GM21825 (cell line): ENCODE measurements around the gene HADHA.
"Not testable (repeated sequence)": the region's sequence is repeated elsewhere in the genome, so short reads cannot be mapped to it uniquely, and the experiment has no call there.

Source experiments
- ATAC-seq: cut with Tn5 transposase; IDR thresholded peaks from one replicate; pipeline ENCODE4 v1.9.1; 2021; ENCODE audit warnings: mild to moderate bottlenecking, moderate library complexity; ENCODE audit not compliant: unreplicated experiment

The HADHA gene

GRCh38 chr2:26177122-26177521, 67.3 kb downstream of the HADHA start:
- no peak for ATAC-seq

GRCh38 chr2:26176279-26176615, 68.2 kb downstream of the HADHA start:
- no peak for ATAC-seq

- no peak for ATAC-seq
Measured at GRCh38 chr2:26175466-26176278, 68.8 kb downstream of the HADHA start.

GRCh38 chr2:26174691-26175465, 69.6 kb downstream of the HADHA start:
- no peak for ATAC-seq

- ATAC-seq, result no peak
Measured at GRCh38 chr2:26173776-26174482, 70.5 kb downstream of the HADHA start.

- ATAC-seq, result no peak
Measured at GRCh38 chr2:26172871-26173775, 71.3 kb downstream of the HADHA start, which contains the start of gene GAREM2. Gene GAREM2, plus strand, starts transcription at chr2:26173088. Its CDS starts 133 bp downstream, at chr2:26173221.

GRCh38 chr2:26172189-26172870, 72.1 kb downstream of the HADHA start:
- ATAC-seq, result no peak

GRCh38 chr2:26170795-26171194, 73.6 kb downstream of the HADHA start:
- ATAC-seq, result no peak

- ATAC-seq, result no peak
Measured at GRCh38 chr2:26169681-26170414, 74.6 kb downstream of the HADHA start.

- no peak for ATAC-seq
Measured at GRCh38 chr2:26169226-26169625, 75.2 kb downstream of the HADHA start.

- ATAC-seq, result no peak
Measured at GRCh38 chr2:26168785-26169184, 75.6 kb downstream of the HADHA start.

- not testable (repeated sequence) for ATAC-seq
Measured at GRCh38 chr2:26166541-26166940, 77.9 kb downstream of the HADHA start.

GRCh38 chr2:26165403-26165802, 79.0 kb downstream of the HADHA start:
- no peak for ATAC-seq

- ATAC-seq, result no peak
Measured at GRCh38 chr2:26164641-26165211, 79.7 kb downstream of the HADHA start.

GRCh38 chr2:26164231-26164630, 80.2 kb downstream of the HADHA start:
- no peak for ATAC-seq

GRCh38 chr2:26162963-26163362, 81.5 kb downstream of the HADHA start:
- ATAC-seq, result no peak

- ATAC-seq, result no peak
Measured at GRCh38 chr2:26161926-26162325, 82.5 kb downstream of the HADHA start.

GRCh38 chr2:26157580-26157979, 86.9 kb downstream of the HADHA start:
- no peak for ATAC-seq

- no peak for ATAC-seq
Measured at GRCh38 chr2:26150243-26150642, 94.2 kb downstream of the HADHA start.
